ENCODE measurements around the gene SENP3. TPM values are rescaled to one million over a fixed set of nuclear protein-coding genes. Genes with fewer than 3 reads are reported as not detected.

Gene SENP3
- total and polyA plus RNA-seq, 2 of the 13 experiments (the other 11 are each of a cell fraction or from before 2014, with no cell fraction given), result 55.8 to 75.4 TPM

DNA sequence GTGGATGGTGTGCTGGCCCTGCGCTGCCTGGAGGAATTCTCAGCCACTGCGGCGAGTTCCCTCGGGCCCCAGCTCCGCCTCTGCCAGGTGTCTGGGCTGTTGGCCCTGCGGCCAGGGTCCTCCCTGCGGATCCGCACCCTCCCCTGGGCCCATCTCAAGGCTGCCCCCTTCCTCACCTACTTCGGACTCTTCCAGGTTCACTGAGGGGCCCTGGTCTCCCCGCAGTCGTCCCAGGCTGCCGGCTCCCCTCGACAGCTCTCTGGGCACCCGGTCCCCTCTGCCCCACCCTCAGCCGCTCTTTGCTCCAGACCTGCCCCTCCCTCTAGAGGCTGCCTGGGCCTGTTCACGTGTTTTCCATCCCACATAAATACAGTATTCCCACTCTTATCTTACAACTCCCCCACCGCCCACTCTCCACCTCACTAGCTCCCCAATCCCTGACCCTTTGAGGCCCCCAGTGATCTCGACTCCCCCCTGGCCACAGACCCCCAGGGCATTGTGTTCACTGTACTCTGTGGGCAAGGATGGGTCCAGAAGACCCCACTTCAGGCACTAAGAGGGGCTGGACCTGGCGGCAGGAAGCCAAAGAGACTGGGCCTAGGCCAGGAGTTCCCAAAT is 4.5 kb upstream of the SENP3 start (continued):
- TF ChIP-seq ZZZ3 (CRISPR knock-in tag; IDR thresholded peaks at IDR 0.05; ENCODE audit: borderline replicate concordance), result no peak
- TF ChIP-seq PHF21A (CRISPR knock-in tag; IDR thresholded peaks at IDR 0.05), result no peak
- no peak for TF ChIP-seq PRMT3 (CRISPR knock-in tag; IDR thresholded peaks at IDR 0.05; ENCODE audit: borderline replicate concordance, low read depth)
- no peak for TF ChIP-seq RAD21 (CRISPR knock-in tag; IDR thresholded peaks at IDR 0.05)
- TF ChIP-seq ZNF10 (CRISPR knock-in tag; IDR thresholded peaks at IDR 0.05; ENCODE audit: borderline replicate concordance, low read depth), result no peak
- no peak; the same call in 1 of the 2 replicates for TF ChIP-seq GFI1 (CRISPR knock-in tag; IDR thresholded peaks at IDR 0.05; ENCODE audit: borderline replicate concordance)
- TF ChIP-seq ZC3H13 (CRISPR knock-in tag; IDR thresholded peaks at IDR 0.05), result no peak
- no peak for TF ChIP-seq PCBP1 (IDR thresholded peaks at IDR 0.05; ENCODE audit: borderline replicate concordance, low read depth, low read length)
- TF ChIP-seq, protein P1, sequence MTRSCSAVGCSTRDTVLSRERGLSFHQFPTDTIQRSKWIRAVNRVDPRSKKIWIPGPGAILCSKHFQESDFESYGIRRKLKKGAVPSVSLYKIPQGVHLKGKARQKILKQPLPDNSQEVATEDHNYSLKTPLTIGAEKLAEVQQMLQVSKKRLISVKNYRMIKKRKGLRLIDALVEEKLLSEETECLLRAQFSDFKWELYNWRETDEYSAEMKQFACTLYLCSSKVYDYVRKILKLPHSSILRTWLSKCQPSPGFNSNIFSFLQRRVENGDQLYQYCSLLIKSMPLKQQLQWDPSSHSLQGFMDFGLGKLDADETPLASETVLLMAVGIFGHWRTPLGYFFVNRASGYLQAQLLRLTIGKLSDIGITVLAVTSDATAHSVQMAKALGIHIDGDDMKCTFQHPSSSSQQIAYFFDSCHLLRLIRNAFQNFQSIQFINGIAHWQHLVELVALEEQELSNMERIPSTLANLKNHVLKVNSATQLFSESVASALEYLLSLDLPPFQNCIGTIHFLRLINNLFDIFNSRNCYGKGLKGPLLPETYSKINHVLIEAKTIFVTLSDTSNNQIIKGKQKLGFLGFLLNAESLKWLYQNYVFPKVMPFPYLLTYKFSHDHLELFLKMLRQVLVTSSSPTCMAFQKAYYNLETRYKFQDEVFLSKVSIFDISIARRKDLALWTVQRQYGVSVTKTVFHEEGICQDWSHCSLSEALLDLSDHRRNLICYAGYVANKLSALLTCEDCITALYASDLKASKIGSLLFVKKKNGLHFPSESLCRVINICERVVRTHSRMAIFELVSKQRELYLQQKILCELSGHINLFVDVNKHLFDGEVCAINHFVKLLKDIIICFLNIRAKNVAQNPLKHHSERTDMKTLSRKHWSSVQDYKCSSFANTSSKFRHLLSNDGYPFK (CRISPR knock-in tag; IDR thresholded peaks at IDR 0.05; ENCODE audit: borderline replicate concordance), result no peak
- TF ChIP-seq KLF16 (CRISPR knock-in tag; IDR thresholded peaks at IDR 0.05), result no peak
- TF ChIP-seq ZFAT (CRISPR knock-in tag; conservative IDR thresholded peaks at IDR 0.05), result no peak
- TF ChIP-seq ZNF263 (CRISPR knock-in tag; IDR thresholded peaks at IDR 0.05), result no peak
- TF ChIP-seq ZFP82 (CRISPR knock-in tag; IDR thresholded peaks at IDR 0.05; ENCODE audit: borderline replicate concordance), result no peak
- no peak for TF ChIP-seq CHCHD3 (CRISPR knock-in tag; IDR thresholded peaks at IDR 0.05)
- TF ChIP-seq, protein P2, sequence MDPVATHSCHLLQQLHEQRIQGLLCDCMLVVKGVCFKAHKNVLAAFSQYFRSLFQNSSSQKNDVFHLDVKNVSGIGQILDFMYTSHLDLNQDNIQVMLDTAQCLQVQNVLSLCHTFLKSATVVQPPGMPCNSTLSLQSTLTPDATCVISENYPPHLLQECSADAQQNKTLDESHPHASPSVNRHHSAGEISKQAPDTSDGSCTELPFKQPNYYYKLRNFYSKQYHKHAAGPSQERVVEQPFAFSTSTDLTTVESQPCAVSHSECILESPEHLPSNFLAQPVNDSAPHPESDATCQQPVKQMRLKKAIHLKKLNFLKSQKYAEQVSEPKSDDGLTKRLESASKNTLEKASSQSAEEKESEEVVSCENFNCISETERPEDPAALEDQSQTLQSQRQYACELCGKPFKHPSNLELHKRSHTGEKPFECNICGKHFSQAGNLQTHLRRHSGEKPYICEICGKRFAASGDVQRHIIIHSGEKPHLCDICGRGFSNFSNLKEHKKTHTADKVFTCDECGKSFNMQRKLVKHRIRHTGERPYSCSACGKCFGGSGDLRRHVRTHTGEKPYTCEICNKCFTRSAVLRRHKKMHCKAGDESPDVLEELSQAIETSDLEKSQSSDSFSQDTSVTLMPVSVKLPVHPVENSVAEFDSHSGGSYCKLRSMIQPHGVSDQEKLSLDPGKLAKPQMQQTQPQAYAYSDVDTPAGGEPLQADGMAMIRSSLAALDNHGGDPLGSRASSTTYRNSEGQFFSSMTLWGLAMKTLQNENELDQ (CRISPR knock-in tag; IDR thresholded peaks at IDR 0.05; ENCODE audit: borderline replicate concordance), result no peak
- no peak for TF ChIP-seq ZNF776 (CRISPR knock-in tag; IDR thresholded peaks at IDR 0.05)
- no peak; the same call in 1 of the 2 replicates for TF ChIP-seq ZNF451 (CRISPR knock-in tag; IDR thresholded peaks at IDR 0.05)
- TF ChIP-seq, protein P3, sequence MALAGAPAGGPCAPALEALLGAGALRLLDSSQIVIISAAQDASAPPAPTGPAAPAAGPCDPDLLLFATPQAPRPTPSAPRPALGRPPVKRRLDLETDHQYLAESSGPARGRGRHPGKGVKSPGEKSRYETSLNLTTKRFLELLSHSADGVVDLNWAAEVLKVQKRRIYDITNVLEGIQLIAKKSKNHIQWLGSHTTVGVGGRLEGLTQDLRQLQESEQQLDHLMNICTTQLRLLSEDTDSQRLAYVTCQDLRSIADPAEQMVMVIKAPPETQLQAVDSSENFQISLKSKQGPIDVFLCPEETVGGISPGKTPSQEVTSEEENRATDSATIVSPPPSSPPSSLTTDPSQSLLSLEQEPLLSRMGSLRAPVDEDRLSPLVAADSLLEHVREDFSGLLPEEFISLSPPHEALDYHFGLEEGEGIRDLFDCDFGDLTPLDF (CRISPR knock-in tag; IDR thresholded peaks at IDR 0.05), result no peak
- no peak for TF ChIP-seq NR1H2 (CRISPR knock-in tag; IDR thresholded peaks at IDR 0.05; ENCODE audit: borderline replicate concordance, low read depth)
- TF ChIP-seq, protein P4, sequence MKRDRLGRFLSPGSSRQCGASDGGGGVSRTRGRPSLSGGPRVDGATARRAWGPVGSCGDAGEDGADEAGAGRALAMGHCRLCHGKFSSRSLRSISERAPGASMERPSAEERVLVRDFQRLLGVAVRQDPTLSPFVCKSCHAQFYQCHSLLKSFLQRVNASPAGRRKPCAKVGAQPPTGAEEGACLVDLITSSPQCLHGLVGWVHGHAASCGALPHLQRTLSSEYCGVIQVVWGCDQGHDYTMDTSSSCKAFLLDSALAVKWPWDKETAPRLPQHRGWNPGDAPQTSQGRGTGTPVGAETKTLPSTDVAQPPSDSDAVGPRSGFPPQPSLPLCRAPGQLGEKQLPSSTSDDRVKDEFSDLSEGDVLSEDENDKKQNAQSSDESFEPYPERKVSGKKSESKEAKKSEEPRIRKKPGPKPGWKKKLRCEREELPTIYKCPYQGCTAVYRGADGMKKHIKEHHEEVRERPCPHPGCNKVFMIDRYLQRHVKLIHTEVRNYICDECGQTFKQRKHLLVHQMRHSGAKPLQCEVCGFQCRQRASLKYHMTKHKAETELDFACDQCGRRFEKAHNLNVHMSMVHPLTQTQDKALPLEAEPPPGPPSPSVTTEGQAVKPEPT (CRISPR knock-in tag; IDR thresholded peaks at IDR 0.05; ENCODE audit: low read depth), result no peak
